ENCODE results near the gene LPAR3.

LPAR3 gene

DNA sequence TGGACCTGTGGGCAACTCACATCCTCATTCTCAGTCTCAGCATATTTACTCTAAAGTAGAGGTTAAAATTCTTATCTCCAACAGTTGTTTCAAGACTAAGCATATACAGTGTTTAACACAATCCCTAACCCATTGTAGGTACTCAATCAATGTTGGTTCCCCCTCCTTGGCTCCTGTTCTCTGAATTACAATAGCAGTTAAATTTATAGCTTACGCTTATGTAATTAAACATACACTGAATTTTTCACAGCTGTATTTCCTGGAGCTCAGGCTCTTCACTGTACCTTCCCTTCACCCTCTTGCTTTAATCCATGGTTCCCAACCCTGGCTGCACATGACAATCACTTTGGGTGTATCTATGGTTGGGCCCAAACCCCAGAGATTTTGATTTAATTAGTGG, 89.4 kb downstream of the LPAR3 start:
- H3K9me3 ChIP-seq (ENCODE audit: control insufficient read depth, low read length): no peaks in the 10 kb centered on the region
- H3K27me3 ChIP-seq (replicated peaks; ENCODE audit: control insufficient read depth, insufficient read depth, low read length, poor library complexity, severe bottlenecking): no peaks in the 10 kb centered on the region
- H3K4me3 ChIP-seq (ENCODE audit: insufficient read depth, low read depth, low read length, poor library complexity, severe bottlenecking): no peak overlapping the region
- H3K27ac ChIP-seq (ENCODE audit: insufficient read depth, low read length, poor library complexity, severe bottlenecking): no peak overlapping the region
- no peak for DNase-seq
- no peaks in the 10 kb centered on the region for H3K4me1 ChIP-seq (ENCODE audit: control insufficient read depth, insufficient read depth, low read length, poor library complexity, severe bottlenecking)
- H3K36me3 ChIP-seq (ENCODE audit: control insufficient read depth, insufficient read depth, low read length): no peaks in the 10 kb centered on the region

GRCh38 chr1:84802567-84803232, 90.3 kb downstream of the LPAR3 start:
- Histone ChIP-seq H3K27me3 (replicated peaks; ENCODE audit: control insufficient read depth, insufficient read depth, low read length, poor library complexity, severe bottlenecking) (no peaks in the 10 kb centered on the region), H3K4me1 (ENCODE audit: control insufficient read depth, insufficient read depth, low read length, poor library complexity, severe bottlenecking) (no peaks in the 10 kb centered on the region)

GRCh38 chr1:84800090-84801073, 92.6 kb downstream of the LPAR3 start:
- no peak overlapping the region for H3K27ac ChIP-seq (ENCODE audit: insufficient read depth, low read length, poor library complexity, severe bottlenecking)
- H3K4me1 ChIP-seq (ENCODE audit: control insufficient read depth, insufficient read depth, low read length, poor library complexity, severe bottlenecking): no peaks in the 10 kb centered on the region
- no peaks in the 10 kb centered on the region for H3K27me3 ChIP-seq (replicated peaks; ENCODE audit: control insufficient read depth, insufficient read depth, low read length, poor library complexity, severe bottlenecking)
- no peaks in the 10 kb centered on the region for H3K36me3 ChIP-seq (ENCODE audit: control insufficient read depth, insufficient read depth, low read length)
- no peaks in the 10 kb centered on the region for H3K9me3 ChIP-seq (ENCODE audit: control insufficient read depth, low read length)
- no peak for DNase-seq
- no peak overlapping the region for H3K4me3 ChIP-seq (ENCODE audit: insufficient read depth, low read depth, low read length, poor library complexity, severe bottlenecking)

More at GRCh38 chr1:84802567-84803232, 90.3 kb downstream of the LPAR3 start:
- no peak for DNase-seq
- Histone ChIP-seq H3K4me3 (ENCODE audit: insufficient read depth, low read depth, low read length, poor library complexity, severe bottlenecking) (no peak overlapping the region), H3K36me3 (ENCODE audit: control insufficient read depth, insufficient read depth, low read length) (no peaks in the 10 kb centered on the region), H3K27ac (ENCODE audit: insufficient read depth, low read length, poor library complexity, severe bottlenecking) (no peak overlapping the region), H3K9me3 (ENCODE audit: control insufficient read depth, low read length) (no peaks in the 10 kb centered on the region)

- Histone ChIP-seq H3K36me3 (ENCODE audit: control insufficient read depth, insufficient read depth, low read length) (no peaks in the 10 kb centered on the region), H3K4me3 (ENCODE audit: insufficient read depth, low read depth, low read length, poor library complexity, severe bottlenecking) (no peak overlapping the region), H3K27ac (ENCODE audit: insufficient read depth, low read length, poor library complexity, severe bottlenecking) (no peak overlapping the region), H3K9me3 (ENCODE audit: control insufficient read depth, low read length) (no peaks in the 10 kb centered on the region), H3K4me1 (ENCODE audit: control insufficient read depth, insufficient read depth, low read length, poor library complexity, severe bottlenecking) (no peaks in the 10 kb centered on the region), H3K27me3 (replicated peaks; ENCODE audit: control insufficient read depth, insufficient read depth, low read length, poor library complexity, severe bottlenecking) (no peaks in the 10 kb centered on the region)
- no peak for DNase-seq
These were observed 95.4 kb downstream of the LPAR3 start for GRCh38 chr1:84797603-84798002.

GRCh38 chr1:84795966-84796600, 96.9 kb downstream of the LPAR3 start:
- H3K36me3 ChIP-seq (ENCODE audit: control insufficient read depth, insufficient read depth, low read length): no peaks in the 10 kb centered on the region
- H3K4me3 ChIP-seq (ENCODE audit: insufficient read depth, low read depth, low read length, poor library complexity, severe bottlenecking): no peak overlapping the region

GRCh38 chr1:84795213-84795612, 97.8 kb downstream of the LPAR3 start:
- Histone ChIP-seq H3K27me3 (replicated peaks; ENCODE audit: control insufficient read depth, insufficient read depth, low read length, poor library complexity, severe bottlenecking) (no peaks in the 10 kb centered on the region), H3K36me3 (ENCODE audit: control insufficient read depth, insufficient read depth, low read length) (no peaks in the 10 kb centered on the region), H3K27ac (ENCODE audit: insufficient read depth, low read length, poor library complexity, severe bottlenecking) (no peak overlapping the region), H3K9me3 (ENCODE audit: control insufficient read depth, low read length) (no peaks in the 10 kb centered on the region), H3K4me3 (ENCODE audit: insufficient read depth, low read depth, low read length, poor library complexity, severe bottlenecking) (no peak overlapping the region), H3K4me1 (ENCODE audit: control insufficient read depth, insufficient read depth, low read length, poor library complexity, severe bottlenecking) (no peaks in the 10 kb centered on the region)
- no peak for DNase-seq

More at GRCh38 chr1:84795966-84796600, 96.9 kb downstream of the LPAR3 start:
- Histone ChIP-seq H3K4me1 (ENCODE audit: control insufficient read depth, insufficient read depth, low read length, poor library complexity, severe bottlenecking) (no peaks in the 10 kb centered on the region), H3K27ac (ENCODE audit: insufficient read depth, low read length, poor library complexity, severe bottlenecking) (no peak overlapping the region), H3K9me3 (ENCODE audit: control insufficient read depth, low read length) (no peaks in the 10 kb centered on the region), H3K27me3 (replicated peaks; ENCODE audit: control insufficient read depth, insufficient read depth, low read length, poor library complexity, severe bottlenecking) (no peaks in the 10 kb centered on the region)
- no peak for DNase-seq

DNA sequence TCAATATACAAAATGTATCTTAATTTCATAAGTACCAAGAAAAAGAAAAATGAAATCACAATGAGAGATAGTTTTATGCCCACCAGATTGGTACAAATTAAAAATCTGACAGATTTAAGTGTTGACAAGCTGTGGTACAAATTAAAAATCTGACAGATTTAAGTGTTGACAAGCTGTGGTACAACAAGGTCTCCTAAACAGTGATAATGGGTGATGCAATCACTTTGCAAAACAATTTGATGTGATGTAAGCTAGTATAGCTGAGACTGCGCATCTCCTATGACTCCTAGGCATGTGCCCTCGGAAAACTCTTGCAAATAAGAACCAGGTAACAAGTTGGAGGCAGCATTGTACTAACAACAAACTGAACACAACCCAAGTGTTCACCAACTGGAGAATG, 100.6 kb downstream of the LPAR3 start:
- H3K27me3 ChIP-seq (replicated peaks; ENCODE audit: control insufficient read depth, insufficient read depth, low read length, poor library complexity, severe bottlenecking): no peaks in the 10 kb centered on the region
- H3K36me3 ChIP-seq (ENCODE audit: control insufficient read depth, insufficient read depth, low read length): no peaks in the 10 kb centered on the region
- H3K27ac ChIP-seq (ENCODE audit: insufficient read depth, low read length, poor library complexity, severe bottlenecking): no peak overlapping the region
- H3K4me3 ChIP-seq (ENCODE audit: insufficient read depth, low read depth, low read length, poor library complexity, severe bottlenecking): no peak overlapping the region
- H3K4me1 ChIP-seq (ENCODE audit: control insufficient read depth, insufficient read depth, low read length, poor library complexity, severe bottlenecking): no peaks in the 10 kb centered on the region
- DNase-seq: no peak
- no peaks in the 10 kb centered on the region for H3K9me3 ChIP-seq (ENCODE audit: control insufficient read depth, low read length)

DNA sequence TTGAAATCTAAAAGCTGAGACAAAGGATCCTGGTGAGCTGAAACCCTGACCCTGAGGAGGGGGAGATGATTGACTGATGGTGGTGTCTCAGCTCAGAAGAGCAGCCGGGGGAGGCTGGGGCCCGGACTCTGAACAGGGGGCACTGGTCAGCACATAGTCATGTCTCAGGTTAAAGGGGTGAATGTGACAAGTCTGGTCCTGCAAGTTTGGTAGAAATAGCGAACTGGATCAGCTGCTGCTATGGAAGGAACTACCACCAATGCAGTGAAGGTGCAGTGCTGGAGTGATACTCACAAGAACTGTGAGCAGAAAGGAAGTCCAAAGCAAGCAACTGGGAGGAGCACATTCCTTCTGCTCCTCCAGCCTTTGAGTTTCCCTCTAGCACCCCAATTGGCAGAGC, 104.0 kb downstream of the LPAR3 start:
- Histone ChIP-seq H3K4me3 (ENCODE audit: insufficient read depth, low read depth, low read length, poor library complexity, severe bottlenecking) (no peak overlapping the region), H3K27me3 (replicated peaks; ENCODE audit: control insufficient read depth, insufficient read depth, low read length, poor library complexity, severe bottlenecking) (no peaks in the 10 kb centered on the region), H3K9me3 (ENCODE audit: control insufficient read depth, low read length) (no peaks in the 10 kb centered on the region), H3K4me1 (ENCODE audit: control insufficient read depth, insufficient read depth, low read length, poor library complexity, severe bottlenecking) (no peaks in the 10 kb centered on the region), H3K36me3 (ENCODE audit: control insufficient read depth, insufficient read depth, low read length) (no peaks in the 10 kb centered on the region), H3K27ac (ENCODE audit: insufficient read depth, low read length, poor library complexity, severe bottlenecking) (no peak overlapping the region)
- no peak for DNase-seq

- H3K4me3 ChIP-seq (ENCODE audit: insufficient read depth, low read depth, low read length, poor library complexity, severe bottlenecking): no peak overlapping the region
- no peaks in the 10 kb centered on the region for H3K36me3 ChIP-seq (ENCODE audit: control insufficient read depth, insufficient read depth, low read length)
- H3K27me3 ChIP-seq (replicated peaks; ENCODE audit: control insufficient read depth, insufficient read depth, low read length, poor library complexity, severe bottlenecking): no peaks in the 10 kb centered on the region
- H3K27ac ChIP-seq (ENCODE audit: insufficient read depth, low read length, poor library complexity, severe bottlenecking): no peak overlapping the region
- no peaks in the 10 kb centered on the region for H3K9me3 ChIP-seq (ENCODE audit: control insufficient read depth, low read length)
- H3K4me1 ChIP-seq (ENCODE audit: control insufficient read depth, insufficient read depth, low read length, poor library complexity, severe bottlenecking): no peaks in the 10 kb centered on the region
- no peak for DNase-seq
These were observed 107.6 kb downstream of the LPAR3 start for GRCh38 chr1:84785271-84786036.
